ENCODE results near the gene ABCB6.

- no peak for TF ChIP-seq CTCF (IDR thresholded peaks at IDR 0.05)
- no peak for TF ChIP-seq POLR2A (IDR thresholded peaks at IDR 0.05; ENCODE audit: low read depth)
These were observed 2.8 kb downstream of the ABCB6 start for GRCh38 chr2:219215871-219216534.

Measured in esophagus muscularis mucosa (tissue), 3 donors.